GM21381 (cell line): ENCODE results near the gene AAGAB.
A peak's percentile ranks its signal among the peaks of the same experiment; 100 is the strongest.

Source experiments
- ATAC-seq: cut with Tn5 transposase; IDR thresholded peaks from one replicate; pipeline ENCODE4 v1.9.1; 2021; ENCODE audit warnings: mild to moderate bottlenecking, moderate library complexity; ENCODE audit not compliant: unreplicated experiment

Gene AAGAB

GRCh38 chr15:67212684-67213367 lies 41.6 kb downstream of the AAGAB start:
- ATAC-seq, result no peak

DNA sequence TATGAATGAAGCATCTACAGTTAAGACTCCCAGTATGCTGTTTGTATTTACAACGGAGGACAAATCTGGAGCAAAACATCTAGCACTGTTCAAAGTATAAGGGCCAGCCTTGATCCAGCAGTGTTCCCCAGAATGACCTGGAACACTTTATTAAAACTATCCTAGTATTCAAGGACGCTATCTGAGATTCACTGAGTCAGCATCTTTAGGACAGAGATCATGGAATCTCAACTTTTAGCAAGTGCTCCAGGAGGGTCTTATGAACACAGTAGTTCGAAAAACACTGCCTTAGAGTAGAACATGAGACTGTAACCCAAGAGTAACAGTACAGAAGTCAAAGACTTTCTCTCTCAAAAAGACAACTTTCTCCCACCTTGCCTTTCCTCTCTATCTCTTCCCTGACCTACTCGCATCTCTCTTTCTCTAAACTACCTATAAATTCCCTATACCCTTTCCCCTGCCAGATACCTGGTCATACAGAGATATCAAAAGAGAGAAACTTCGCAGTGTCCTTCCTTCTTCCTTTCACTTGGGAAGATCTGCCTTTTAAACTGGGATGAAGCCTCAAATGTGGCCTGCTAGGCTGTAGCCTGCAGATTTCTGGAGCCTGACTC lies 43.8 kb downstream of the AAGAB start:
- no peak for ATAC-seq

DNA sequence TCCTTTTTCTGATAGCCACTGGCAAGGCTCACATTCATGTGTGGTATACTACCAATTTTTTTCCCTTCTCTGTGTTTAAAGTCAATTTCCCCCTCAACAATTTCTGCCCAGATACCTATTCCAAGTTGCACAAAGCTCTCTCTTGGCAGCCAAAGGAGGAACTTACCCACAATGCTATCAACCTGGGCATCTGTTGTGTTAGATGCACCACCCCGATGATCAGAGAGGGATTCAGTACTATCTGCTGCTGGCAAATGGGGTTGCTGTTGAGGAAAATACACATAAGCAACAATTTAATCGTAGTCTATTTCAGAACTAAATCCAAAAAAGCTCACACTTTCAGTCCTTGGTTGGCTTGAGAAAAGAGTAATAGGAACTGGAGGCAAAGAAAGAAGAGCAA lies 46.1 kb downstream of the AAGAB start:
- no peak for ATAC-seq

DNA sequence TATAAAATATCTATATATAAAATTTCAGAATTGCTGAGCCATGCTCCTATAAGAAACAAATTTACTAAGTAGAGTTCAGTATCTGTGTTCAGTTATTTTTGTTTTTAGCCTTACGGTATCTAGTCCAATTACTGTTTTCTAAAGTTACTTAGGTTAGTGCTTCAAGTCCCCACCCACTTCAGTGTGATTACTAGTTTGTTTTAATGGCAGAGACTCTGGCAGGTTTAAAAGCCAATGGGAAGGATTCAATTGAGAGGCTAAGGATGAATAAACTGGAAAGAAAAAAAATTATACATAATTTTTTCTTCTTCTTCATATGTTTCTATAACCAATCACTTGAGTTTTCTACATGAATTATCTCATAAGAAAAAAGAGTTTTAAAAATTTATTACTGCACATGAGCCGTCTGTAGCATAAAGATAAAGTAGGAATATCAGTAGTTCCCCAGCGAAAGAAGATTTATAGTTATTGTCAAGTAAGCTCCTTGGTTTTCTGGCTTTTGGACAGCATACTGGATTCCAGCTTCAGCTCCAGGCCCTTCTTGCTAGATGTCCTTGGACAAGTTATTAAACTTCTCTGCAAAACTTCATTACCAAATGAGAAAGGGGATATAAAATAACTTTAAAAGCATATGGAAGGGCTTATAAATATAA lies 46.8 kb downstream of the AAGAB start:
- ATAC-seq, result no peak

- no peak for ATAC-seq
Observed at GRCh38 chr15:67202991-67203390, 51.5 kb downstream of the AAGAB start.

DNA sequence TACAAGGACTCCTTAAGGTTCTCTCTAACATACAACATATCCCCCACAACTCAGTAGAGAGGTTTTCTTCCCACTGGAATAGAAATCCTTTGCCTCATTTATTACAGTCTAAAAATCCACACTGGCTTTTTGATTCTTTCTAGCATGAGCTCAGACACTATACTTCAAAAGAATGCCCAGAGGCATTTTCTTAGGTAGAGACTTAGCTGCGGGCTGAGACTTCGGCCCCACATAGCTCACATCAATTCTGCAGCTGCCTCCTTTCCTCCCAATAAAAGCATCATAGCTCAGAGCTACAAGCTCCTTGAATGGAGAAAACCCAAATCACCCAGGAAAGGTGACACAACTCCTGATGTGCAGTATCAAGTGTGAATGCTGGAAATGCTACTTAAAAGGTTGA lies 52.4 kb downstream of the AAGAB start:
- no peak for ATAC-seq

DNA sequence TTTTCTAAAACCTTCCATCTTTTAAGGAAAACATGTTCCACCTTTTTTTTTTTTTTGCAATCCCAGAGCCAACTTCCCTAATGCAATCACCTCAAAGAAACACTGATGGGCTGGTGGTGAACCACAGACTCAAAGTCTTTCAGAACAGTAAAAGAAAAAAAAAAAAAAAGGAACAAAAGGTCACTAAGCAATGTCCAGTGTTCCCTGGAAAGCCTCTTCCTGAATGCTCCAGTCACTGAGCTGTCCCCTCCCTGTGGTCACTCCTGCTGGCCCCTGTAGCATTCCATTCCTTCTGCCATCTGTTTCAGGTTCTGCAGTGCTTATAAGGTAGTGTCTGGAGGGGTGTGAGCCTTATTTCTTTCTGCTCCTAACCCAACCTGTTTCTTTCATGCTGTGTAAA lies 53.3 kb downstream of the AAGAB start:
- no peak for ATAC-seq

- no peak for ATAC-seq
Observed at GRCh38 chr15:67199881-67200763, 54.3 kb downstream of the AAGAB start.

GRCh38 chr15:67199391-67199790 lies 55.1 kb downstream of the AAGAB start:
- ATAC-seq, result no peak

- peak; percentile 51 for ATAC-seq
Observed at GRCh38 chr15:67198157-67198754, 56.2 kb downstream of the AAGAB start.

DNA sequence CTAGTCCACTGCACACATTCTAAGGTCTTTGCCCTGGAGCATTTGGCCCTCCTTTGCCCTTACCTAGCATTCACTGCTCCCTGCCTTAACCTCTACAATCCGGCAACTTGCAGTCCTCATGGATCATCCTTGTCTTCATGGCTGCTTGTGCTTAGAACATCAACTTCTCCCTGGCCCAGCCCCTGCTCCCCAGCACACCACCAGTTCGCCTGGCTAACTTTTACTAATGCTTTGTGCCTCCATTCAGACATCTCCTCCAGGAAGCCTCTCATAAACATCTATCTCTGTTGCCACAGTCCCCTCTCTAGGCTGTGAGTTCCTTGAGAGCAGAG lies 57.1 kb downstream of the AAGAB start:
- ATAC-seq, result no peak

DNA sequence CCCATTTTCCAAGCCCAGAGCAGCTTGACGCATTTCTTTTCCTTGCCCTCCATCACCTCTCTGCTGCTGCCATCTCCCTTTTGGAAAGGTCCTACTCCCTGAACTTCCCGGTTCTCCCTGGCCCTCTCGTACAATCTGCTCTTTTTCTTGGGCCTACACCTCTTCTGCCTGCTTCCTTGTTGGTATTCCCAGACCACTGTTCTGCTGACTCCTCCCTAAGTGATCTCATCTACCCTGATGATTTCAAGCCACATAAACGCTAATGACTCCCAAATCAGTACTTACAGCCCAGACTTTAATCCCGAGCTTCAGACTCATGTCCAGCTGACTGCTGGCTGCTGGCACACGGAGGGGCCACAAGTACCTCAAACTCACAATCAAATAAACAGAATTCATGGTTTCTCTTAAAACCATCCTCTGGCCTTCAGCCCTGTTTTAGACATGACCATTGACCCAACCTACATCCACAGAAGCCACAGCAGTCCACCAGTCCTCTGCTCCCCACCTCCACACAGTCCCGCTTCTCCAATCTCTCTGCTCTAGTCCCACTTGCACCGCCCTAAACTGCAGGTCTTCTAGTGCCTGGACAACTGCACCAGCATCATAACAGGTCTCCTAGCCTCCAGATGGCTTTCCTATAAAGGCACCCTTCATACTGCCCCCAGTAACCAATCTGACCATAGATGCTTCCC lies 57.6 kb downstream of the AAGAB start:
- ATAC-seq, result no peak

DNA sequence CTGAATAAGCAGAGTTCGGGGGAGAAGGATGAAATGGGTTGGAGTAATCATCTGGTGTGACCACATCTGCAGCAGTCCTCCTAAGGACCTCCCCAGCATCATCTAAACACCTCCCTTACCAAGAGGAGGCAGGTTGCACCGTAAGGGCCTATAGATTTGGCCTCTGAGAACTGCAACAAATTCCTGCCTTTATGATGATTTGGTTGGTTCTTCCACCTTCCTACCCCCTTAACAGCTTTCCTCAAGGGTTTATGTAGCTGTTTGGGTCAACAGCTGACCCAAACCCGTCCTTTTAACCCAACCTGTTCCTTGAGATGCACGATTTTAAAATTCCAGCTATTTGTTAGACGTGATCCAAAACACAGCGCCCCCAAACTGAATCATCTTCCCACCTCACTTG lies 58.2 kb downstream of the AAGAB start:
- no peak for ATAC-seq

- no peak for ATAC-seq
Observed at GRCh38 chr15:67195305-67195704, 59.2 kb downstream of the AAGAB start.

DNA sequence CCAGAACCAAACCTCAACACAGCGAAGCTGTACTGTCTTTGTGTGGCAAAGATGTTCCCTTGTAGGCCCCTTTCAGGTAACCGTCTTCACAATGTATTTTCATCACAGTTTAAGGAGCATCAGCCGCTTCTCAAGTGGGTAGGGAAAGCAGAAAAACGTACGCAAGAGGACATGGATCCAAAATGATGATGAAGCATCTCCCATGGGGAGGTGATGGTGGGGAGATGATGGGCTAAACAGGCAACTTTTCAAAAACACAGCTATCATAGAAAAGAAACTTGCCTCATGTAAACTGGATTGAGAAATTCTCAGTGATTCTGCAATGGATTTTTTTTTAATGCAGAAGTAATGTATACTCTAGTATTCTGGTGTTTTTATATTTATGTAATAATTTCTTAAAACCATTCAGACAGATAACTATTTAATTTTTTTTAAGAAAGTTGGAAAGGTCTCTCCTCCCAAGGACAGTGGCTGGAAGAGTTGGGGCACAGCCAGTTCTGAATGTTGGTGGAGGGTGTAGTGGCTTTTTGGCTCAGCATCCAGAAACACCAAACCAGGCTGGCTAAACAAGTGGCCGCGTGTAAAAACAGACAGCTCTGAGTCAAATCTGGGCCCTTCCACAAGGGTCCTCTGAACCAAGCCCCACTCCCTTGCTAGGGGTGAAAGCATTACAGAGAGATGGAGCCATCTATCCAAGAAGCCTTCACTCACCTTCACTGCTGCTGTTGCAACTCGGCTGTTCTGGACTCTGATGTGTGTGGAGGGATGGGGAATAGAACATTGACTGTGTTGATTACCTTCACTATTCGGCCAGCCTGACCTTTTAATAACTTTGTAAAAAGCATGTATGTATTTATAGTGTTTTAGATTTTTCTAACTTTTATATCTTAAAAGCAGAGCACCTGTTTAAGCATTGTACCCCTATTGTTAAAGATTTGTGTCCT lies 60.0 kb downstream of the AAGAB start:
- ATAC-seq, result no peak

GRCh38 chr15:67193223-67193990 lies 61.1 kb downstream of the AAGAB start:
- no peak for ATAC-seq

DNA sequence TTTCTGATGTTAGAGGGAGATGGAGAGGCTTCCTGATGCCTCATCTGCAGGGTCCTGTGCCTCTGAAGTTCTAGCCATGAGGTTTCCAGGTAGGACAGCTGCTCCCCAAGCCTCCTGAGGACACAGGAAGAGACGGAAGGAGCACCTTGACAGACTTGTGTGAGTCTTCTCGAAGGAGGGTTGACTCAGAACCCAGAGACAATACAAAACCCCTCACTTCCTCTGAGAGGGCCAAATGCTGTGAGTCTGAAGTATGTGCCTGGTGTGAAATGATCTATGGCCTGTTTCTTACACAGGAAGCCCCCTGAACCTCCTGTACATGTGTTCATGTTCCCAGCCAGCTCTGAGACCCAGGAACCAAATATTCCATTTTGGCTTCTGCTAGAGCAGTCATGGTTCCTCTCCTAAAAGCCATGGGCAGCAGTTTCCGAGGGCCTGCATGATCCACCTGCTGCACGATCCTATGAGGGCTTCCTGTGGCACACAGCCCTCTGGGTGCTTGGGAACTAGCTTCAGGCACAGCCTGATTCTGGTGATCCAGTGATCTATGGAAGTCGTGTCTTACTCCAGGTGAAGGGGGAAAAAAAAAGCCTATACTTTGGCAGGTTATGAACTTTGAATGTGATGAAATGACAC lies 62.2 kb downstream of the AAGAB start:
- ATAC-seq, result no peak

- ATAC-seq, result no peak
Observed at GRCh38 chr15:67190813-67191212, 63.6 kb downstream of the AAGAB start.
